GM21423 (cell line): ENCODE data around the gene ANP32A.
A peak's percentile ranks its signal among the peaks of the same experiment; 100 is the strongest.

Source experiments
- ATAC-seq: cut with Tn5 transposase; IDR thresholded peaks from one replicate; pipeline ENCODE4 v1.9.1; 2021; ENCODE audit warnings: mild to moderate bottlenecking, moderate library complexity; ENCODE audit not compliant: unreplicated experiment

Gene ANP32A

GRCh38 chr15:68821190-68821840, 620 bp upstream of the ANP32A start:
- peak; percentile 22 for ATAC-seq

- no peak for ATAC-seq
Measured at GRCh38 chr15:68819495-68820294, 1.0 kb downstream of the ANP32A start.

GRCh38 chr15:68818769-68819494, 1.8 kb downstream of the ANP32A start:
- no peak for ATAC-seq

GRCh38 chr15:68818066-68818768, 2.5 kb downstream of the ANP32A start:
- ATAC-seq: no peak

- ATAC-seq: no peak
Measured at GRCh38 chr15:68817304-68818065, 3.2 kb downstream of the ANP32A start.

GRCh38 chr15:68816795-68817303, 3.8 kb downstream of the ANP32A start:
- no peak for ATAC-seq

- no peak for ATAC-seq
Measured at GRCh38 chr15:68816158-68816557, 4.5 kb downstream of the ANP32A start.

- ATAC-seq: no peak
Measured at GRCh38 chr15:68815598-68815997, 5.1 kb downstream of the ANP32A start.

- ATAC-seq: no peak
Measured at GRCh38 chr15:68814596-68814995, 6.1 kb downstream of the ANP32A start.

GRCh38 chr15:68812597-68813431, 7.9 kb downstream of the ANP32A start:
- no peak for ATAC-seq

GRCh38 chr15:68812069-68812468, 8.6 kb downstream of the ANP32A start:
- no peak for ATAC-seq

GRCh38 chr15:68809517-68809916, 11.2 kb downstream of the ANP32A start:
- no peak for ATAC-seq

- no peak for ATAC-seq
Measured at GRCh38 chr15:68808770-68809169, 11.9 kb downstream of the ANP32A start.

GRCh38 chr15:68808091-68808490, 12.6 kb downstream of the ANP32A start:
- no peak for ATAC-seq

- no peak for ATAC-seq
Measured at GRCh38 chr15:68807249-68807648, 13.4 kb downstream of the ANP32A start.

- no peak for ATAC-seq
Measured at GRCh38 chr15:68806220-68807060, 14.3 kb downstream of the ANP32A start.

- ATAC-seq: no peak
Measured at GRCh38 chr15:68802373-68802772, 18.3 kb downstream of the ANP32A start.

GRCh38 chr15:68801572-68802148, 19.0 kb downstream of the ANP32A start:
- no peak for ATAC-seq
